ENCODE data around the gene COA1. TPM values are rescaled to one million over a fixed set of nuclear protein-coding genes. Genes with fewer than 3 reads are reported as not detected.

Gene COA1
- total RNA-seq, 4 donors from 2014 or later = 59.4 to 72.0 (median 68.7) TPM

DNA sequence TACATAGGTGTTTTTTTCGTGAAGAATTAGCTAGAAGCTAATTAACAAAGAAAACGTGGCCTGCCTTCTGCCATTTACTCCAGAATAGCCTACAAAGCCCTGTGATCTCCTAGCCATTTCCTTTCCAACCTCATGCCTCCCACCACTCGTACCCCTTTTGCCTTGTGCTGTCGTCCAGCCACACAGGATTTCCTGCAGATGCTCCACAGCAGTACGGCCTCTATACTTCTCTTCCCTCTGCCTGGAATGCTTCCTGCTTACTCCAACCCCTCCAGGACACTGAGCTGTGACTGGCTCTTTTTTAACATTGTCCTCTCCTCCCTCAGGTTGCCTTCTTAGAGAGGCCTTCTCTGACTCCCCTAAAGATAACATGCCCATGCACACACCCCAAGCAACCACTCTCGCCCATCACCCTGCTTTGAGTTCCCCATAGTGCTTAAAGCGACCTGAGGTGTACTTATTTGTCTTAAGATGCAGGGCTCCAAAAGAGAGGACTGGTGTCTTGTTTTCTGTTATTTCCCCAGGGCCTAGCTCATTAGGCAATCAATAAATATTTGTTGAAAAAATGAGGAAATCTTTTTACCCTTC, 113.7 kb downstream of the COA1 start:
- Histone ChIP-seq H3K9me3 (no peaks in the 10 kb centered on the region), H3K27me3 (no peaks in the 10 kb centered on the region), H3K4me1 (peaks cover 0 to 3% of the 10 kb centered on the region in 2 donors), H3K36me3 (no peaks in the 10 kb centered on the region), H3K4me3 (replicated peaks in 1 of 3) (no peak overlapping the region), H3K27ac (no peak overlapping the region)
- TF ChIP-seq POLR2A (IDR thresholded peaks at IDR 0.05) = no peak
- TF ChIP-seq, protein P1, sequence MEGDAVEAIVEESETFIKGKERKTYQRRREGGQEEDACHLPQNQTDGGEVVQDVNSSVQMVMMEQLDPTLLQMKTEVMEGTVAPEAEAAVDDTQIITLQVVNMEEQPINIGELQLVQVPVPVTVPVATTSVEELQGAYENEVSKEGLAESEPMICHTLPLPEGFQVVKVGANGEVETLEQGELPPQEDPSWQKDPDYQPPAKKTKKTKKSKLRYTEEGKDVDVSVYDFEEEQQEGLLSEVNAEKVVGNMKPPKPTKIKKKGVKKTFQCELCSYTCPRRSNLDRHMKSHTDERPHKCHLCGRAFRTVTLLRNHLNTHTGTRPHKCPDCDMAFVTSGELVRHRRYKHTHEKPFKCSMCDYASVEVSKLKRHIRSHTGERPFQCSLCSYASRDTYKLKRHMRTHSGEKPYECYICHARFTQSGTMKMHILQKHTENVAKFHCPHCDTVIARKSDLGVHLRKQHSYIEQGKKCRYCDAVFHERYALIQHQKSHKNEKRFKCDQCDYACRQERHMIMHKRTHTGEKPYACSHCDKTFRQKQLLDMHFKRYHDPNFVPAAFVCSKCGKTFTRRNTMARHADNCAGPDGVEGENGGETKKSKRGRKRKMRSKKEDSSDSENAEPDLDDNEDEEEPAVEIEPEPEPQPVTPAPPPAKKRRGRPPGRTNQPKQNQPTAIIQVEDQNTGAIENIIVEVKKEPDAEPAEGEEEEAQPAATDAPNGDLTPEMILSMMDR (IDR thresholded peaks at IDR 0.05) = no peak
- intact Hi-C loops (cut with DNase I) = no loop called here
- 83 to 85% methylated on average over 7 of the region's 7 CpGs for WGBS, 2 donors
- no peak for DNase-seq

DNA sequence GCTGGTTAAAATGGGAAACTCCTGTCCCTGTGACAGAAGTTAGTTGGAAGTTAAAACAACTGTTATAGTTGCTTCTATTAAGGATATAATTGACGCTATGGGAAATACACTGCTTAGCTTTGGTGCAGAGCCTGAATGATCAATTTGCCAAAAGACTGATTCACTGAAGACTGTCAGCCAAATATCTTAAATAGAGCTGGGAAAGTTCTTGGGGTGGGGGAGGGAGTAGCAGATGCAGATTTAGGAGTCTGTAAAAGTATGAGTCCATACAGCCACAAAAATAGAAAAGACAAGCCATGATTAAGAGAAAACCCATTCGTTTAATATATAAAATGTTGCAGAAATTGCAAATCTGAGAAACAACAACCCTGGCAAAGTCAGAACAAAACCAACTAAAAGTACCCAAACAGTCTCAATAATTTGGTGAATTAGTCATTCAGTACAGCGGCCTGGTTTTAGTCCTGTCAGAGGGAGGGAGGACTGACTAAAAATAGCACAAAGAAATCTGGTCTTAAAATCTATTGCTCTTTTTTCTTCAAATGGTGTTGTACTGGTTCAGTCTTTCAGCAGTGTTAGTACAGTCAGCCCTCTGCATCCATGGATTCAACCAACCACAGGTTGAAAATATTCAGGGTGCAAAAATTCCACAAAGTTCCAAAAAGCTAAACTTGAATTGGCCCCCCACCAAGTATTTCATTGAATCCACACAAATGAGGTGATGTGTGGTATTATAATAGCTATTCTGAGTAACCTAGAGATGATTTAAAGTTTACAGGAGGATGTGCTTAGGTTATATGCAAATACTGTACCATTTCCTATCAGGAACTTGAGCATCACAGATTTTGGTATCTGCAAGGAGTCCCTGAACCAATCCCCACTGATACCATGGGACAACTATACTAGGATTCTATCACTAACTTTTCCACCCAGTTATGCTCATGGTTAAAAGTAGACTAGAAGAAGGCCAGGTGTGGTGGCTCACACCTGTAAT, 116.4 kb downstream of the COA1 start:
- WGBS, 2 donors = 70 to 77% methylated on average over 3 of the region's 3 CpGs
- H3K9me3 ChIP-seq = no peaks in the 10 kb centered on the region
- no peaks in the 10 kb centered on the region for H3K27me3 ChIP-seq
- H3K36me3 ChIP-seq = peaks cover 0 to 9% of the 10 kb centered on the region in 2 donors
- no peak overlapping the region for H3K4me3 ChIP-seq (replicated peaks in 1 of 3)
- TF ChIP-seq, protein P1 (IDR thresholded peaks at IDR 0.05) = no peak
- no peak for TF ChIP-seq POLR2A (IDR thresholded peaks at IDR 0.05)
- peaks cover 0 to 3% of the 10 kb centered on the region in 2 donors for H3K4me1 ChIP-seq
- H3K27ac ChIP-seq = no peak overlapping the region
- DNase-seq = no peak
- intact Hi-C loops (cut with DNase I) = no loop called here

- Histone ChIP-seq H3K27me3 (no peaks in the 10 kb centered on the region), H3K27ac (no peak overlapping the region), H3K4me1 (peaks cover 0 to 3% of the 10 kb centered on the region in 2 donors), H3K4me3 (replicated peaks in 1 of 3) (no peak overlapping the region), H3K9me3 (no peaks in the 10 kb centered on the region), H3K36me3 (peaks cover 0 to 9% of the 10 kb centered on the region in 2 donors)
- WGBS, 2 donors = 79 to 85% methylated on average over 5 of the region's 5 CpGs
- intact Hi-C loops (cut with DNase I) = no loop called here
- TF ChIP-seq POLR2A (IDR thresholded peaks at IDR 0.05) = no peak
- TF ChIP-seq, protein P1 (IDR thresholded peaks at IDR 0.05) = no peak
- DNase-seq = no peak
Observed at GRCh38 chr7:43612128-43612527, 117.2 kb downstream of the COA1 start.

DNA sequence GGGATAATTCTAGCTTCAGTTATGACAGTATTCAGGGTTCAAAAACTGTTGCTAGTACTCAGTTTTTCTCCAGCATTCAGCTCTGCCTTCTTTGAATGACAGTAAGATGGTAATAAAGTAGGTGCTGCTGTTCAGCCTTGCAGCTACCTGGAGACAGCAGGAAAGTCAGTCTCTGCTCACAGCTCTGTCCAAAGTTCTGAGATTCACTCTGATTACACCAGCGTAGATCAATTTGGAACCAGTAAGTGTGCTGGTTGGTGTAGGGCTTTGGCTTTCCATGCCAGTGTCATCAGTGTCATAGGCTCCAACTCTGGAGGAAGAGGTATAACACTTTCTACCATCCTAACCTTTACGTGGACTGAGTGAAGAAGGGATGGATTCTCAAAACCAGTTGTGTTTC, 120.2 kb downstream of the COA1 start:
- Histone ChIP-seq H3K27me3 (no peaks in the 10 kb centered on the region), H3K27ac (no peak overlapping the region), H3K4me3 (replicated peaks in 1 of 3) (no peak overlapping the region), H3K4me1 (peaks cover 0 to 3% of the 10 kb centered on the region in 2 donors), H3K9me3 (no peaks in the 10 kb centered on the region), H3K36me3 (peaks cover 0 to 9% of the 10 kb centered on the region in 2 donors)
- DNase-seq = no peak
- intact Hi-C loops (cut with DNase I) = no loop called here
- WGBS, 2 donors = 93 to 100% methylated on average over 2 of the region's 2 CpGs
- TF ChIP-seq, protein P1 (IDR thresholded peaks at IDR 0.05) = no peak
- no peak for TF ChIP-seq POLR2A (IDR thresholded peaks at IDR 0.05)

- H3K4me1 ChIP-seq = peaks cover 8 to 13% of the 10 kb centered on the region in 2 donors
- H3K4me3 ChIP-seq (replicated peaks in 1 of 3) = no peak overlapping the region
- H3K9me3 ChIP-seq = no peaks in the 10 kb centered on the region
- TF ChIP-seq, protein P1 (IDR thresholded peaks at IDR 0.05) = no peak
- H3K27ac ChIP-seq = no peak overlapping the region
- H3K27me3 ChIP-seq = no peaks in the 10 kb centered on the region
- 93 to 98% methylated on average over 1 of the region's 1 CpG for WGBS, 2 donors
- no peak for DNase-seq
- H3K36me3 ChIP-seq = peaks cover 0 to 3% of the 10 kb centered on the region in 2 donors
- intact Hi-C loops (cut with DNase I) = no loop called here
Observed at GRCh38 chr7:43604251-43604650, 125.1 kb downstream of the COA1 start.
